ENCODE measurements around the gene SPATA32. TPM values are rescaled to one million over a fixed set of nuclear protein-coding genes. Genes with fewer than 3 reads are reported as not detected.

The SPATA32 gene
- total RNA-seq, 1 donor from 2014 or later, result not detected

- TF ChIP-seq EZH2phosphoT487 (IDR thresholded peaks at IDR 0.05) (no peak), CTCF (IDR thresholded peaks at IDR 0.05) (no peak), EZH2 (IDR thresholded peaks at IDR 0.05) (no peak)
- Histone ChIP-seq H4K20me1 (ENCODE audit: low read depth) (no peaks in the 10 kb centered on the region), H3K9me3 (ENCODE audit: low read depth) (no peaks in the 10 kb centered on the region), H3K27me3 (no peaks in the 10 kb centered on the region), H3K79me2 (ENCODE audit: low read depth) (no peaks in the 10 kb centered on the region), H3K27ac (no peak overlapping the region), H3F3A (ENCODE audit: low read depth) (peaks cover 5% of the 10 kb centered on the region), H3K9ac (no peak overlapping the region), H3K36me3 (no peaks in the 10 kb centered on the region), H3K4me2 (no peak overlapping the region), H2AFZ (replicated peaks) (no peak overlapping the region), H3K4me1 (peaks cover 16% of the 10 kb centered on the region), H3K4me3 (no peak overlapping the region)
- Mint-ChIP-seq H3K27me3 (ENCODE audit: insufficient read depth, low read depth) (peaks cover 12% of the 10 kb centered on the region), H3K9me3 (no peaks in the 10 kb centered on the region), H3K27ac (no peak overlapping the region), H3K36me3 (no peaks in the 10 kb centered on the region), H3K4me3 (no peak overlapping the region), H3K4me1 (peaks cover 3% of the 10 kb centered on the region)
- no peak for DNase-seq (ENCODE audit: low spot score)
These were observed 31.0 kb downstream of the SPATA32 start for GRCh38 chr17:45230787-45231480.

- H4K20me1 ChIP-seq (ENCODE audit: low read depth), result no peaks in the 10 kb centered on the region
- Mint-ChIP-seq H3K4me3 (no peak overlapping the region), H3K27ac (no peak overlapping the region), H3K4me1 (peaks cover 3% of the 10 kb centered on the region), H3K36me3 (no peaks in the 10 kb centered on the region), H3K9me3 (no peaks in the 10 kb centered on the region), H3K27me3 (ENCODE audit: insufficient read depth, low read depth) (peaks cover 12% of the 10 kb centered on the region)
- H3K27me3 ChIP-seq, result no peaks in the 10 kb centered on the region
- no peaks in the 10 kb centered on the region for H3K9me3 ChIP-seq (ENCODE audit: low read depth)
- no peak for DNase-seq (ENCODE audit: low spot score)
- H3K9ac ChIP-seq, result no peak overlapping the region
- H3K4me3 ChIP-seq, result no peak overlapping the region
- no peaks in the 10 kb centered on the region for H3K36me3 ChIP-seq
- no peak overlapping the region for H3K27ac ChIP-seq
- peaks cover 16% of the 10 kb centered on the region for H3K4me1 ChIP-seq
- no peaks in the 10 kb centered on the region for H3K79me2 ChIP-seq (ENCODE audit: low read depth)
- H2AFZ ChIP-seq (replicated peaks), result no peak overlapping the region
- peaks cover 3% of the 10 kb centered on the region for H3F3A ChIP-seq (ENCODE audit: low read depth)
- H3K4me2 ChIP-seq, result no peak overlapping the region
- TF ChIP-seq EZH2phosphoT487 (IDR thresholded peaks at IDR 0.05), result no peak
- TF ChIP-seq EZH2 (IDR thresholded peaks at IDR 0.05), result no peak
- TF ChIP-seq CTCF (IDR thresholded peaks at IDR 0.05), result no peak
These were observed 31.5 kb downstream of the SPATA32 start for GRCh38 chr17:45230410-45230786.

- H3K4me3 Mint-ChIP-seq, result no peak overlapping the region
- no peaks in the 10 kb centered on the region for H3K9me3 Mint-ChIP-seq
- H3K27me3 Mint-ChIP-seq (ENCODE audit: insufficient read depth, low read depth), result peaks cover 9% of the 10 kb centered on the region
- H3K4me1 ChIP-seq, result peaks cover 16% of the 10 kb centered on the region
- H3K27ac Mint-ChIP-seq, result peak overlapping the region; percentile 53
- no peaks in the 10 kb centered on the region for H3K27me3 ChIP-seq
- no peaks in the 10 kb centered on the region for H3F3A ChIP-seq (ENCODE audit: low read depth)
- no peak overlapping the region for H3K4me2 ChIP-seq
- no peak overlapping the region for H2AFZ ChIP-seq (replicated peaks)
- no peak overlapping the region for H3K4me3 ChIP-seq
- peaks cover 3% of the 10 kb centered on the region for H3K4me1 Mint-ChIP-seq
- H3K36me3 ChIP-seq, result no peaks in the 10 kb centered on the region
- no peaks in the 10 kb centered on the region for H3K79me2 ChIP-seq (ENCODE audit: low read depth)
- no peaks in the 10 kb centered on the region for H3K36me3 Mint-ChIP-seq
- no peak for TF ChIP-seq EZH2 (IDR thresholded peaks at IDR 0.05)
- TF ChIP-seq CTCF (IDR thresholded peaks at IDR 0.05), result no peak
- TF ChIP-seq EZH2phosphoT487 (IDR thresholded peaks at IDR 0.05), result no peak
- H4K20me1 ChIP-seq (ENCODE audit: low read depth), result no peaks in the 10 kb centered on the region
- H3K27ac ChIP-seq, result no peak overlapping the region
- no peaks in the 10 kb centered on the region for H3K9me3 ChIP-seq (ENCODE audit: low read depth)
- H3K9ac ChIP-seq, result no peak overlapping the region
- no peak for DNase-seq (ENCODE audit: low spot score)
These were observed 32.0 kb downstream of the SPATA32 start for GRCh38 chr17:45229681-45230409.
